Ishikawa (cell line): ENCODE measurements around the gene PDGFB.

Experiments
- CEBPB ChIP-seq: IDR thresholded peaks from 2 replicates; pipeline ENCODE4 v1.6.1; 2012
- CREB1 ChIP-seq: IDR thresholded peaks from 2 replicates; pipeline ENCODE4 v1.6.1; 2012; ENCODE audit warnings: low read depth
- EGR1 ChIP-seq: IDR thresholded peaks from 2 replicates; pipeline ENCODE4 v1.6.1; 2012
- EP300 ChIP-seq: IDR thresholded peaks from 2 replicates; pipeline ENCODE4 v1.6.1; 2012; ENCODE audit warnings: borderline replicate concordance
- FOXM1 ChIP-seq: IDR thresholded peaks from 2 replicates; pipeline ENCODE4 v1.6.1; 2012; ENCODE audit warnings: low read depth, borderline replicate concordance
- NFIC ChIP-seq: IDR thresholded peaks from 2 replicates; pipeline ENCODE4 v1.6.1; 2012
- RAD21 ChIP-seq: IDR thresholded peaks from 2 replicates; pipeline ENCODE4 v1.6.1; 2012; ENCODE audit warnings: low read depth
- TAF1 ChIP-seq: IDR thresholded peaks from 2 replicates; pipeline ENCODE4 v1.6.1; 2012; ENCODE audit warnings: low read depth, mild to moderate bottlenecking
- TCF12 ChIP-seq: IDR thresholded peaks from 2 replicates; pipeline ENCODE4 v1.6.1; 2012; ENCODE audit warnings: low read depth
- TEAD4 ChIP-seq: IDR thresholded peaks from 2 replicates; pipeline ENCODE4 v1.6.1; 2012
- YY1 ChIP-seq: IDR thresholded peaks from 2 replicates; pipeline ENCODE4 v1.6.1; 2012; ENCODE audit warnings: low read depth
- ZBTB7A ChIP-seq: IDR thresholded peaks from 2 replicates; pipeline ENCODE4 v1.6.1; 2012; ENCODE audit warnings: low read depth
- TF ChIP-seq, protein P1 (sequence below): IDR thresholded peaks from 2 replicates; pipeline ENCODE4 v1.6.1; 2012
- TF ChIP-seq, protein P2 (sequence below): IDR thresholded peaks from 2 replicates; pipeline ENCODE4 v1.6.1; 2012
- TF ChIP-seq, protein P3 (sequence below): IDR thresholded peaks from 2 replicates; pipeline ENCODE4 v1.6.1; 2012; ENCODE audit warnings: low read depth, mild to moderate bottlenecking

The PDGFB gene

DNA sequence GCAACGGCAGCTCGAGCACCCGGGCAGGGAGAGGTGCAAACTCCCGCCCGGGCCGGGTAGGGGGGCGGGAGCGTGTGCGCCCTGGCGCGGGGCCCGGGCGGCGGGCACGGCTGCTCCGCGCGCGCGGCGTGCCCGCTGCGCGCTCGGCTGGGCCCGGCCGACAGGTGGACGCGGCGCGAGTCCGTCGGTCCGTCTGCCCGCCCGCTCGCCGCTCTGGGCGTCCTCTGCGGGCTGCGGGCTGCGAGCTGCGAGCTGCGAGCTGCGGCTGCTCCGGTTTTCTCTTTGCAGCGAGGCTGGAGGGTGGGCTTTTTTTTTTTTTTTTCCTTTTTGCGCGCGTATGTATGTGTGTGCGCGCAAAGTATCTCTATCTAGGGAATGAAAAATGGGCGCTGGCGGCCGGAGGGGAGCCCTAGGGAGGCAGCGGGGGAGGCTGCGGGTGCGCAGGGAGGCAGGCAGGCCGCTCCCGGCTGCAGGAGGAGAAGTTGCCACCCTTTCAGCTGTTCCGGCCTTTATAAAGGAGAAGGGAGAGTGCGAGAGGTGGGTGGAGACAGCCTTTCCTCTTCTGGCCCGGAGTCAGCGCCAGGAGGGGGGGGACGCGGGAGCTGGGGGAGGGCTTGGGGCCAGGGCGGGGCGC, at the start of gene PDGFB:
TSS of gene PDGFB (minus strand) at position 487 of the 634 bp plus-strand sequence. CDS start 1,019 bp downstream, outside the sequence.
- TF ChIP-seq CEBPB: no peak
- TF ChIP-seq TCF12: 0 out of 2 replicates have a peak, but pooled peaks have one; percentile 8
- TF ChIP-seq NFIC: peak; percentile 45; the same call in 1 of the 2 replicates
- TF ChIP-seq, protein P1, sequence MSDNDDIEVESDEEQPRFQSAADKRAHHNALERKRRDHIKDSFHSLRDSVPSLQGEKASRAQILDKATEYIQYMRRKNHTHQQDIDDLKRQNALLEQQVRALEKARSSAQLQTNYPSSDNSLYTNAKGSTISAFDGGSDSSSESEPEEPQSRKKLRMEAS: no peak
- no peak for TF ChIP-seq RAD21
- no peak for TF ChIP-seq CREB1
- TF ChIP-seq EGR1: no peak
- no peak for TF ChIP-seq EP300
- TF ChIP-seq ZBTB7A: no peak
- TF ChIP-seq TEAD4: no peak
- TF ChIP-seq YY1: 0 out of 2 replicates have a peak, but pooled peaks have one; percentile 13
- peak; percentile 67; the same call in 1 of the 2 replicates for TF ChIP-seq TAF1

DNA sequence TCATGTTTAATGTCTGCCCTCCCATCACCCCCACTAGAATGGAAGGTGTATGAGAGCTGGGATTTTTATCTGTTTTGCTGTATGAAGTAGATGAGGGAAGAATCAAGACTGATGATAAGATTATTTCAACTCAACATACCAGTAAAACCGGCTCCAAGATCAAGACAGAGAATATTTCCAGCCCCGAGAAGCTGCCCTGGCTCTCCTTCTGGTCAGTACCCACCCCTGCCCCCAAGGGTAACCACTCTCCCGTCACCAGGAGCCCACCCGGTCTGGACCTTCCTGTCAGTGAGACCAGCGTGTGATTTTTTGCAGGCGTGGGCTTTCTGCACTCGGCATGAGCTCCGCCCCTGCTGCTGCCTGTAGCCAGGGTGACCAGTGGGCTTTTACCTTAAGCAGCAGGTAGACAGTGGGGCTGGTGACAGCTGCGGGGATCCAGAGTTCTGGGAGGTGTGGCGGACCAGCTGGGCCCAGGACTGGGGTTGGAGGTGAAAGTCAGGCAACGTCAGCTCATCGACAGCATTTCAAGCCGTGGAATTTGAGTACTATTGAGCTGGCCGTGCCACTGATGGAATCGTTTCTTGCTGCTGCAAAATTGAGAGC, 49.1 kb upstream of the PDGFB start:
- TF ChIP-seq, protein P2, sequence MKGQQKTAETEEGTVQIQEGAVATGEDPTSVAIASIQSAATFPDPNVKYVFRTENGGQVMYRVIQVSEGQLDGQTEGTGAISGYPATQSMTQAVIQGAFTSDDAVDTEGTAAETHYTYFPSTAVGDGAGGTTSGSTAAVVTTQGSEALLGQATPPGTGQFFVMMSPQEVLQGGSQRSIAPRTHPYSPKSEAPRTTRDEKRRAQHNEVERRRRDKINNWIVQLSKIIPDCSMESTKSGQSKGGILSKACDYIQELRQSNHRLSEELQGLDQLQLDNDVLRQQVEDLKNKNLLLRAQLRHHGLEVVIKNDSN: no peak
- TF ChIP-seq CREB1 (no peak), EGR1 (no peak), TCF12 (no peak), FOXM1 (no peak), RAD21 (no peak), CEBPB (no peak), TAF1 (no peak), NFIC (no peak), EP300 (no peak), YY1 (no peak), ZBTB7A (no peak), TEAD4 (no peak)
- TF ChIP-seq, protein P3, sequence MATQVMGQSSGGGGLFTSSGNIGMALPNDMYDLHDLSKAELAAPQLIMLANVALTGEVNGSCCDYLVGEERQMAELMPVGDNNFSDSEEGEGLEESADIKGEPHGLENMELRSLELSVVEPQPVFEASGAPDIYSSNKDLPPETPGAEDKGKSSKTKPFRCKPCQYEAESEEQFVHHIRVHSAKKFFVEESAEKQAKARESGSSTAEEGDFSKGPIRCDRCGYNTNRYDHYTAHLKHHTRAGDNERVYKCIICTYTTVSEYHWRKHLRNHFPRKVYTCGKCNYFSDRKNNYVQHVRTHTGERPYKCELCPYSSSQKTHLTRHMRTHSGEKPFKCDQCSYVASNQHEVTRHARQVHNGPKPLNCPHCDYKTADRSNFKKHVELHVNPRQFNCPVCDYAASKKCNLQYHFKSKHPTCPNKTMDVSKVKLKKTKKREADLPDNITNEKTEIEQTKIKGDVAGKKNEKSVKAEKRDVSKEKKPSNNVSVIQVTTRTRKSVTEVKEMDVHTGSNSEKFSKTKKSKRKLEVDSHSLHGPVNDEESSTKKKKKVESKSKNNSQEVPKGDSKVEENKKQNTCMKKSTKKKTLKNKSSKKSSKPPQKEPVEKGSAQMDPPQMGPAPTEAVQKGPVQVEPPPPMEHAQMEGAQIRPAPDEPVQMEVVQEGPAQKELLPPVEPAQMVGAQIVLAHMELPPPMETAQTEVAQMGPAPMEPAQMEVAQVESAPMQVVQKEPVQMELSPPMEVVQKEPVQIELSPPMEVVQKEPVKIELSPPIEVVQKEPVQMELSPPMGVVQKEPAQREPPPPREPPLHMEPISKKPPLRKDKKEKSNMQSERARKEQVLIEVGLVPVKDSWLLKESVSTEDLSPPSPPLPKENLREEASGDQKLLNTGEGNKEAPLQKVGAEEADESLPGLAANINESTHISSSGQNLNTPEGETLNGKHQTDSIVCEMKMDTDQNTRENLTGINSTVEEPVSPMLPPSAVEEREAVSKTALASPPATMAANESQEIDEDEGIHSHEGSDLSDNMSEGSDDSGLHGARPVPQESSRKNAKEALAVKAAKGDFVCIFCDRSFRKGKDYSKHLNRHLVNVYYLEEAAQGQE: no peak
- TF ChIP-seq, protein P1: no peak

DNA sequence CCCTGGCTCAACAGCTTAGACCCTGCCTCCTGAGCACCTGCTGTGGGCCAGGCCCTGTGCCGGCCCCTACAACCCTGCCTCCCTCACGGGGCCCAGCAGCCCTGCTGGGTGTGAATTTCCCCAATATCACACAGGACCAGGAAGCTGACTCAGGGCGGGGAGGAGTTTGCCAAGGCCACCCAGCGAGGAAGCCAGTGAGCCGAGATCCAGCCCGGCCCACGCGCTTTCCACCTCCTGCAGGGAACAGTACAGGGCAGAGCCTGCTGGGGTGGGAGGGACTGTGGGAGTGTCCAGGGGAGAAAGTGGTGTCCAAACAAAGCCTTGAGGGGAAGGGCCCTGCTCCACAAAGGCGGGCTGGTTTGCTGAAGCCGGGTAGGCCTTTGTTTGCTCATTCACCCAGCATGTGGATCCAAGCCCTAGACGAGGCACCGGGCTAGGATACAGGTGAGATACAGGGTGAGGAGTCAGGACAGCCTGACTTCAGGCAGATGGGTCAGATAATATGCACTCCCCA, 47.8 kb upstream of the PDGFB start:
- TF ChIP-seq EGR1 (peak; percentile 96), YY1 (no peak), FOXM1 (peak; percentile 91), TCF12 (peak; percentile 95), ZBTB7A (peak; percentile 40; the same call in 1 of the 2 replicates), EP300 (peak; percentile 96), TAF1 (no peak; the same call in 1 of the 2 replicates), RAD21 (peak; percentile 33; the same call in 1 of the 2 replicates), CEBPB (no peak; the same call in 1 of the 2 replicates), CREB1 (peak; percentile 42; the same call in 1 of the 2 replicates), TEAD4 (peak; percentile 86), NFIC (peak; percentile 94)
- TF ChIP-seq, protein P3: no peak
- TF ChIP-seq, protein P1: peak; percentile 99
- TF ChIP-seq, protein P2: peak; percentile 11; the same call in 1 of the 2 replicates

DNA sequence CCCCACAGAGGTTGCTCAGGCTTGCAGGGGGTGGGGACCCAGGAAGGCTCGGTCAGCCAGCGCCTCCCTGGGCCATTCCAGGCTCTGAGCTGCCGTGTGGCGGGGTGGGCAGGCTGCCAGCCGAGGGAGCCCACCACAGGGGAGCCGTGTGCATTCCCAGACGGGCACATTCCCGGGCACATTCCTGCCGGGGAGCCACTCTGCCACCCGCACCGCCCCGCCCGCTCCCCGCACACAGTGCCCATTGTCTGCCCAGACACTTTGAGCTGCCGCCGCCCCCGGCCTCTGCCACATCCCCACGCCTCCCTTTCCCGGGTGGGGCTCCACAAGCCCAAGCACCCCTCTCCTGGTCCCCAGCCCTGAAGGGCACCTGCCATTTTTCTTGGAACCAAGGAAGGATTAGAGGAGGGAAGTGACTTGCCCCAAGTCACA, 47.3 kb upstream of the PDGFB start:
- peak; percentile 97 for TF ChIP-seq NFIC
- TF ChIP-seq CREB1: no peak
- TF ChIP-seq RAD21: peak; percentile 26; the same call in 1 of the 2 replicates
- TF ChIP-seq EP300: peak; percentile 94
- TF ChIP-seq TEAD4: peak; percentile 99
- peak; percentile 86; the same call in 1 of the 2 replicates for TF ChIP-seq TCF12
- TF ChIP-seq, protein P1: peak; percentile 71; the same call in 1 of the 2 replicates
- TF ChIP-seq ZBTB7A: 0 out of 2 replicates have a peak, but pooled peaks have one; percentile 25
- TF ChIP-seq FOXM1: no peak; the same call in 1 of the 2 replicates
- TF ChIP-seq, protein P3: no peak
- no peak for TF ChIP-seq CEBPB
- 0 out of 2 replicates have a peak, but pooled peaks have one; percentile 41 for TF ChIP-seq TAF1
- TF ChIP-seq, protein P2: no peak; the same call in 1 of the 2 replicates
- TF ChIP-seq YY1: peak; percentile 45; the same call in 1 of the 2 replicates
- TF ChIP-seq EGR1: peak; percentile 85
